Sigmoid colon (tissue), 7 donors: ENCODE measurements around the gene IGFLR1. TPM values are rescaled to one million over a fixed set of nuclear protein-coding genes. Genes with fewer than 3 reads are reported as not detected.

Source experiments
- DNase-seq: peaks from one replicate; pipeline ENCODE4 v3.0.0-alpha.2; 2019
- H3K27ac ChIP-seq, 4 donors: fragments of 200-600 bp; sonication (generic); one replicate each; pipeline ENCODE4 v1.5.1; 2016 to 2019; ENCODE audit warnings: mild to moderate bottlenecking in 1 of 4
- H3K27me3 ChIP-seq, 3 donors: fragments of 200-600 bp; sonication (generic); one replicate each; pipeline ENCODE4 v1.5.1; 2019; ENCODE audit warnings: mild to moderate bottlenecking in 1 of 3
- H3K36me3 ChIP-seq, 4 donors: fragments of 200-600 bp; sonication (generic); one replicate each; pipeline ENCODE4 v1.5.1; 2016 to 2019
- H3K4me1 ChIP-seq, 4 donors: fragments of 200-600 bp; sonication (generic); one replicate each; pipeline ENCODE4 v1.5.1; 2017 to 2019
- H3K4me3 ChIP-seq, 4 donors: fragments of 200-600 bp; sonication (generic); one replicate each; pipeline ENCODE4 v1.5.1; 2017 to 2019; ENCODE audit warnings: mild to moderate bottlenecking in 2 of 4, moderate library complexity in 1 of 4
- H3K9me3 ChIP-seq, 4 donors: fragments of 200-600 bp in 3 of 4; sonication (generic) in 3 of 4; one replicate each; pipeline versions ENCODE4 v1.5.1 to v1.6.1; 2013 to 2019
- EP300 ChIP-seq, 4 donors: sonication (generic); formaldehyde crosslinking; IDR thresholded peaks; one replicate each; pipeline ENCODE4 v1.6.1; 2017; ENCODE audit warnings: antibody characterized with exemption in 4 of 4
- POLR2A ChIP-seq, 2 donors: fragments of 450-650 bp; IDR thresholded peaks; one replicate each; pipeline ENCODE4 v1.6.1; 2016; ENCODE audit warnings: antibody characterized with exemption in 2 of 2, mild to moderate bottlenecking in 2 of 2, moderate library complexity in 2 of 2
- POLR2AphosphoS5 ChIP-seq, 4 donors: sonication (generic); formaldehyde crosslinking; IDR thresholded peaks; one replicate each; pipeline ENCODE4 v1.6.1; 2017; ENCODE audit warnings: antibody characterized with exemption in 4 of 4
- WGBS, 2 donors: extraction: QIAGEN DNeasy Blood & Tissue Kit; methylation state at CpG; one replicate each; pipeline ENCODE4 v1.1.7; 2013; 5-methylcytosine and 5-hydroxymethylcytosine counted together
- intact Hi-C: fragments of 100-400 bp; cut with DNase I; formaldehyde crosslinking; loops from one replicate; pipeline ENCODE4 v1.15.1; 2023
- polyA plus RNA-seq, 3 donors: library from polyadenylated mRNA; stranded (reverse); fragments of 200-250 nt; gene quantifications; one replicate each; pipeline ENCODE4 v1.2.3, GENCODE V29; 2013
- total RNA-seq, 4 donors: library from RNA; depleted of rRNA; stranded (reverse); fragments of >200 nt; gene quantifications; one replicate each; pipeline ENCODE4 v1.1.0, GENCODE V29; 2016
- TF ChIP-seq, protein P1 (sequence below), 4 experiments: fragments of 450-650 bp in 3 of 4; fragments of 200-600 bp in 1 of 4; IDR thresholded peaks; one replicate each; pipeline ENCODE4 v1.5.1; 2016 to 2019; ENCODE audit warnings: antibody characterized with exemption in 4 of 4, mild to moderate bottlenecking in 3 of 4, moderate library complexity in 2 of 4
- donor health status: healthy with polysubstance abuse.
- donor health status: Bipolar disorder and iron deficiency.
- donor health status: healthy.

Gene IGFLR1
- total and polyA plus RNA-seq, 7 donors, result 2.5 to 25.0 (median 9.0) TPM

DNA sequence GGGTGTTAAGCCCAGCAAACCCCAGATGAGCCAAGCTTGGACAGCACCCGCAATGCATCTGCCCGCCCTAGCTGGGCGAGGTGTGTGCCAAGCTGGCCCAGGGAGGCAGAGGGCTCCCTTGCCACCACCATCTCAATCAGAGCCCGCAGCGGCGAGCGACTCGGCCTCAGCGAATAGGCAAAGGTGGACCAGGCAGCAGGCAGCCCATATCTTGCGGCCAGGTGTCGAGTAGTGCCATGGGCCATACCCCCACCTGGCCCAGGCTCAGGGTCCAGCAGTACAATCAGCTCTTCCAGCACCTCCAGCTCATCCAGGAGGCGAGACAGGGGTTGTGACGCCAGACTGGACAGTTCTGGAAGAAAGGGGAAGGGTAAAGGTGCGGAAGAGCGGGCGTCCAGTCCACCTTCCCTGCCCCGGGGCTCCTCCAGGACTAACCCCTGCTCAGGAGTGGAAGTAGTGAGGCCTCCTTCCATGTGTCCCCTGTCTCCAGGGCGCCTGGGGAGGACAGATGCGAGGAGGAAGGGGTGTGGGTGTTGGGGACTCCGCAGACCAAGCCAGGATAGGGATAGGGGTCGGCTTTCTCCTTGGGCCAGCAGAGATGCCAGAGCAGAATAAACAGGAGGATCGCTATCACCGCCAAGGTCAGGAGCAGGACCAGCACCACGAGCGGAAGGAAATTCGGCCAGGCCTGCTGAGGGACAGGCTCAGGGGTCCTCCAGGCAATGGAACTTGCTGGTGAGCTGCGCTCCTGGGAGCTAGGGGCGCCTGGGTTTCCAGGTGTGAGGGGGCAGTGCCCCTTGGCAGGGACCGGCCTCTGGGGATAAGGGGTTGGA is 2.8 kb downstream of the IGFLR1 start:
- Histone ChIP-seq H3K4me1 (peaks cover 0 to 36% (median 28%) of the 10 kb centered on the region in 4 donors), H3K27me3 (no peaks in the 10 kb centered on the region), H3K36me3 (peaks cover 23 to 54% (median 29%) of the 10 kb centered on the region in 4 donors), H3K9me3 (no peaks in the 10 kb centered on the region), H3K4me3 (peak overlapping the region; percentile 34 to 69 (median 51)), H3K27ac (peak overlapping the region; percentile 84 to 91 (median 87))
- intact Hi-C loops, result loop anchor here (1.0 to 2.0 kb wide), 2 partner anchors 21 to 192 kb away; partner anchors contain the start of gene KMT2B
- 77 to 82% methylated on average over 29 of the region's 29 CpGs for whole genome bisulfite sequencing, 2 donors
- TF ChIP-seq POLR2A (IDR thresholded peaks at IDR 0.05) (no peak), POLR2AphosphoS5 (IDR thresholded peaks at IDR 0.05) (no peak), EP300 (IDR thresholded peaks at IDR 0.05) (no peak)
- TF ChIP-seq, protein P1, sequence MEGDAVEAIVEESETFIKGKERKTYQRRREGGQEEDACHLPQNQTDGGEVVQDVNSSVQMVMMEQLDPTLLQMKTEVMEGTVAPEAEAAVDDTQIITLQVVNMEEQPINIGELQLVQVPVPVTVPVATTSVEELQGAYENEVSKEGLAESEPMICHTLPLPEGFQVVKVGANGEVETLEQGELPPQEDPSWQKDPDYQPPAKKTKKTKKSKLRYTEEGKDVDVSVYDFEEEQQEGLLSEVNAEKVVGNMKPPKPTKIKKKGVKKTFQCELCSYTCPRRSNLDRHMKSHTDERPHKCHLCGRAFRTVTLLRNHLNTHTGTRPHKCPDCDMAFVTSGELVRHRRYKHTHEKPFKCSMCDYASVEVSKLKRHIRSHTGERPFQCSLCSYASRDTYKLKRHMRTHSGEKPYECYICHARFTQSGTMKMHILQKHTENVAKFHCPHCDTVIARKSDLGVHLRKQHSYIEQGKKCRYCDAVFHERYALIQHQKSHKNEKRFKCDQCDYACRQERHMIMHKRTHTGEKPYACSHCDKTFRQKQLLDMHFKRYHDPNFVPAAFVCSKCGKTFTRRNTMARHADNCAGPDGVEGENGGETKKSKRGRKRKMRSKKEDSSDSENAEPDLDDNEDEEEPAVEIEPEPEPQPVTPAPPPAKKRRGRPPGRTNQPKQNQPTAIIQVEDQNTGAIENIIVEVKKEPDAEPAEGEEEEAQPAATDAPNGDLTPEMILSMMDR (IDR thresholded peaks at IDR 0.05), result no peak
- DNase-seq, result no peak

DNA sequence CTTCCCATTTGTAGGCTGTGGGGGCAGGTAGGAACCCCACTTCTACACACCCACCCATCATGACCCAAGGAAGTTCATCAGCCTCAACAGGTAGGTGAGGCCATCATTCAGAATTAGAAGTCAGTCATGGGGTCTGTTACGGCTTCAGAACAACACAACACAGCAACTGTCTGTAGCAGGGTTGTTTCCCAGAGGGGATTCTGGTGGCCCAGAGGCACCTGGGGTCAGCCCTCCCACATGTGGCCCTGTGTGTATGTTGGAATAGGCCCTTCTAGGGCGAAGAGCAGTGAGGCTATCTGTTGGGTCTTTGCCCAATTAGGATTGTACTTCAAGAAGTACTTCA is 3.4 kb downstream of the IGFLR1 start:
- Histone ChIP-seq H3K27ac (peak overlapping the region in 1 of 4 donors; percentile 91), H3K4me3 (no peak overlapping the region), H3K9me3 (no peaks in the 10 kb centered on the region), H3K36me3 (peaks cover 23 to 60% (median 29%) of the 10 kb centered on the region in 4 donors), H3K4me1 (peaks cover 0 to 30% (median 21%) of the 10 kb centered on the region in 4 donors), H3K27me3 (no peaks in the 10 kb centered on the region)
- TF ChIP-seq EP300 (IDR thresholded peaks at IDR 0.05) (no peak), POLR2AphosphoS5 (IDR thresholded peaks at IDR 0.05) (no peak), POLR2A (IDR thresholded peaks at IDR 0.05) (no peak)
- TF ChIP-seq, protein P1 (IDR thresholded peaks at IDR 0.05), result no peak
- 88 to 90% methylated on average over 2 of the region's 2 CpGs for WGBS, 2 donors
- intact Hi-C loops, result no loop called here
- DNase-seq, result no peak

DNA sequence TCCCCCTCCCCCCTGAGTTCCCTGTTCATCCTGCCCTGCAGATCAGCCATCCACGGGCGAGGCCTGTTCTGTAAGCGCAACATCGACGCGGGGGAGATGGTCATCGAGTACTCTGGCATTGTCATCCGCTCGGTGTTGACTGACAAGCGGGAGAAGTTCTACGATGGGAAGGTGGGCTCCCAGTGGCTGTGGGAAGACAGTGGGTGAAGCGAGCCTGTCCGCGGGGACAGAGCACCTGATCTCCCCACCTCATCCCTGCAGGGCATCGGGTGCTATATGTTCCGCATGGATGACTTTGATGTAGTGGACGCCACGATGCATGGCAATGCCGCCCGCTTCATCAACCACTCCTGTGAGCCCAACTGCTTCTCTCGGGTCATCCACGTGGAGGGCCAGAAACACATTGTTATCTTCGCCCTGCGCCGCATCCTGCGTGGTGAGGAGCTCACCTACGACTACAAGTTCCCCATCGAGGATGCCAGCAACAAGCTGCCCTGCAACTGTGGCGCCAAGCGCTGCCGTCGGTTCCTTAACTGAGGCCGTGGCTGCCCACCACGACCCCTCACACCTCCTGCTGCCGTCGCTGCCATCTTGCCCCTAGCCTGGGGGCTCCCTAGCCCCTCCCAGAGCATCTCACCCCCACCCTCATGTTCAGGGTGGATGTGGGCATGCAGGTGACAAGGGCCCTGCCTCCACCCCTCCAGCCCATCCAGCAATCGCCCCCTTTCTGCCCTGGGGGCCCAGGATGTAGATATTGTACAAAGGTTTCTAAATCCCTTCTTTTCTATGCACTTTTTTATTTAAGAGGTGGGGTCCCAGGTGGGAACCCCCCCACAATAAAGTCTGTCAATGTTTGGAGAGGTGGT is 4.0 kb downstream of the IGFLR1 start:
- no peaks in the 10 kb centered on the region for H3K27me3 ChIP-seq
- no peaks in the 10 kb centered on the region for H3K9me3 ChIP-seq
- 93 to 94% methylated on average over 37 of the region's 37 CpGs for WGBS, 2 donors
- intact Hi-C loops, result no loop called here
- peaks cover 20 to 66% (median 31%) of the 10 kb centered on the region in 4 donors for H3K36me3 ChIP-seq
- peak overlapping the region in 1 of 4 donors; percentile 91 for H3K27ac ChIP-seq
- H3K4me3 ChIP-seq, result no peak overlapping the region
- no peak for DNase-seq
- TF ChIP-seq, protein P1 (IDR thresholded peaks at IDR 0.05), result no peak
- TF ChIP-seq POLR2A (IDR thresholded peaks at IDR 0.05) (no peak), POLR2AphosphoS5 (IDR thresholded peaks at IDR 0.05) (no peak), EP300 (IDR thresholded peaks at IDR 0.05) (no peak)
- peaks cover 0 to 27% (median 20%) of the 10 kb centered on the region in 4 donors for H3K4me1 ChIP-seq

DNA sequence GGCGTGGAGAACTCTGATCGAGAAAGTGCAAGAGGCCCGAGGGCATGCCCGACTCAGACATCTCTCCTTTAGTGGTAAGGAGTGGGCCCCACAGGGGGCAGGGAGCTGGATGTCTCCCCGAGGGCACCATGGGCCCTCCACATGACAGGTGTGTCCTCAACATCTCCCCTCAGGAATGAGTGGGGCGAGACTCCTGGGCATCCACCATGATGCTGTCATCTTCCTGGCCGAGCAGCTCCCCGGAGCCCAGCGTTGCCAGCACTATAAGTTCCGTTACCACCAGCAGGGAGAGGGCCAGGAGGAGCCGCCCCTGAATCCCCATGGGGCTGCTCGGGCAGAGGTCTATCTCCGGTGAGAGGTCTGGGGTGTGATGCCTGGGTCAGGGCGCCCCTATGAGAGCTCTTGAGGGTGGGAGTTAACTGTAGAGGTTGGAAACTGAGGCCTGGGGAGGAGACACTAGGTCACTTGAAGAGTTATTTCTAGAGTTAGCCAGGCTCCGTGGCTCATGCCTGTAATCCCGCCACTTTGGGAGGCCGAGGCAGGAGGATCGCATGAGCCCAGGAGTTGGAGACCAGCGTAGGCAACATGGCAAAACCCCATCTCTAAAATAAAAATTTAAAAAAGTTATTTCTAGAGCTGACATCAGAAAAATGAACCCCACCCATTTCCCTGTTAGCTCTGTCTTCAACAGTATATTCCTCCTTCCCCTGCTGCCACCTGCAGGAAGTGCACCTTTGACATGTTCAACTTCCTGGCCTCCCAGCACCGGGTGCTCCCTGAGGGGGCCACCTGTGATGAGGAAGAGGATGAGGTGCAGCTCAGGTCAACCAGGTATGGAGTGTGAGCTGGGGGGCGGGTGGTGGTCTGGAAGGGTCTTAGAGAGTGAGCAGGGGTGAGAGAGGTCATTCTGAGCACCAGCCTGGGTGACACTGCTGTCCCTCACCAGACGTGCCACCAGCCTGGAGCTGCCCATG is 5.1 kb downstream of the IGFLR1 start:
- Histone ChIP-seq H3K27ac (no peak overlapping the region), H3K36me3 (peaks cover 20 to 67% (median 36%) of the 10 kb centered on the region in 4 donors), H3K4me3 (no peak overlapping the region), H3K27me3 (no peaks in the 10 kb centered on the region), H3K9me3 (no peaks in the 10 kb centered on the region), H3K4me1 (peaks cover 0 to 23% (median 20%) of the 10 kb centered on the region in 4 donors)
- intact Hi-C loops, result no loop called here
- 86 to 88% methylated on average over 22 of the region's 22 CpGs for WGBS, 2 donors
- no peak for TF ChIP-seq POLR2AphosphoS5 (IDR thresholded peaks at IDR 0.05)
- TF ChIP-seq EP300 (IDR thresholded peaks at IDR 0.05), result no peak
- TF ChIP-seq, protein P1 (IDR thresholded peaks at IDR 0.05), result no peak
- no peak for TF ChIP-seq POLR2A (IDR thresholded peaks at IDR 0.05)
- DNase-seq, result no peak
